Gastroesophageal sphincter (tissue), 4 donors: ENCODE measurements around the gene RBM28. TPM values are rescaled to one million over a fixed set of nuclear protein-coding genes. Genes with fewer than 3 reads are reported as not detected.

ENCODE experiments used
- ATAC-seq: fragments of 150-250 bp; one replicate; pipeline ENCODE4 v1.9.1; 2016; ENCODE audit warnings: mild to moderate bottlenecking, moderate library complexity
- H3K27ac ChIP-seq, 4 donors: fragments of 200-600 bp; sonication (generic) in 3 of 4; 1 replicate in 3 of 4; 2 replicates in 1 of 4; pipeline ENCODE4 v1.5.1; 2016 to 2019
- H3K27me3 ChIP-seq: fragments of 200-600 bp; sonication (generic); one replicate; pipeline ENCODE4 v1.5.1; 2019
- H3K36me3 ChIP-seq, 2 donors: fragments of 200-600 bp; sonication (generic); one replicate each; pipeline ENCODE4 v1.5.1; 2019; ENCODE audit warnings: control low read depth in 1 of 2
- H3K4me1 ChIP-seq, 3 donors: fragments of 200-600 bp; sonication (generic); 1 replicate in 2 of 3; 2 replicates in 1 of 3; pipeline ENCODE4 v1.5.1; 2016 to 2019; ENCODE audit warnings: control low read depth in 2 of 3
- H3K4me3 ChIP-seq, 2 donors: fragments of 200-600 bp; sonication (generic); one replicate each; pipeline ENCODE4 v1.5.1; 2019; ENCODE audit warnings: mild to moderate bottlenecking in 1 of 2, moderate library complexity in 1 of 2
- H3K9me3 ChIP-seq, 3 donors: fragments of 200-600 bp; sonication (generic); one replicate each; pipeline ENCODE4 v1.5.1; 2017 to 2019; ENCODE audit warnings: control low read depth in 2 of 3
- CTCF ChIP-seq, 4 experiments: fragments of 200-600 bp in 2 of 4; fragments of 450-650 bp in 2 of 4; sonication (generic) in 1 of 4; IDR thresholded peaks; one replicate each; pipeline ENCODE4 v1.5.1; 2017 to 2019; ENCODE audit warnings: antibody characterized with exemption in 4 of 4, mild to moderate bottlenecking in 2 of 4, moderate library complexity in 2 of 4
- EP300 ChIP-seq: sonication (generic); formaldehyde crosslinking; IDR thresholded peaks from one replicate; pipeline ENCODE4 v1.6.1; 2017; ENCODE audit warnings: antibody characterized with exemption, mild to moderate bottlenecking
- POLR2A ChIP-seq, 2 donors: fragments of 450-650 bp; IDR thresholded peaks; one replicate each; pipeline ENCODE4 v1.6.1; 2017; ENCODE audit warnings: antibody characterized with exemption in 2 of 2, mild to moderate bottlenecking in 2 of 2, moderate library complexity in 1 of 2
- POLR2AphosphoS5 ChIP-seq: sonication (generic); formaldehyde crosslinking; IDR thresholded peaks from one replicate; pipeline ENCODE4 v1.6.1; 2017; ENCODE audit warnings: antibody characterized with exemption
- WGBS, 2 donors: methylation state at CpG; one replicate each; pipeline ENCODE4 v1.1.5; 2018; ENCODE audit warnings: low coverage in 1 of 2; 5-methylcytosine and 5-hydroxymethylcytosine counted together
- total RNA-seq, 4 donors: library from RNA; depleted of rRNA; stranded (reverse); fragments of >200 nt; gene quantifications; one replicate each; pipeline ENCODE4 v1.1.0, GENCODE V29; 2016

RBM28 gene
- total RNA-seq, 4 donors from 2014 or later, result 12.7 to 27.1 (median 19.5) TPM

- no peak overlapping the region for H3K4me3 ChIP-seq
- H3K27me3 ChIP-seq, result peaks cover 36% of the 10 kb centered on the region
- ATAC-seq, result no peak
- H3K27ac ChIP-seq, result no peak overlapping the region
- H3K36me3 ChIP-seq, result no peaks in the 10 kb centered on the region
- TF ChIP-seq CTCF (IDR thresholded peaks at IDR 0.05) (no peak), EP300 (no peak), POLR2A (IDR thresholded peaks at IDR 0.05) (no peak), POLR2AphosphoS5 (no peak)
- H3K4me1 ChIP-seq, result peaks cover 0 to 18% (median 6%) of the 10 kb centered on the region in 3 donors
- H3K9me3 ChIP-seq, result no peaks in the 10 kb centered on the region
- WGBS, 2 donors, result 62 to 82% methylated on average over 2 to 4 of the region's 4 CpGs
Observed at GRCh38 chr7:128274246-128274883, 69.3 kb downstream of the RBM28 start.

- Histone ChIP-seq H3K4me1 (peaks cover 0 to 28% (median 6%) of the 10 kb centered on the region in 3 donors), H3K27me3 (peaks cover 40% of the 10 kb centered on the region), H3K36me3 (no peaks in the 10 kb centered on the region), H3K27ac (no peak overlapping the region), H3K4me3 (peak overlapping the region in 1 of 2 donors; percentile 40), H3K9me3 (no peaks in the 10 kb centered on the region)
- ATAC-seq, result no peak
- 4 to 41% methylated on average over 10 to 15 of the region's 30 CpGs for WGBS, 2 donors
- TF ChIP-seq CTCF (IDR thresholded peaks at IDR 0.05) (no peak), POLR2AphosphoS5 (no peak), POLR2A (IDR thresholded peaks at IDR 0.05) (no peak), EP300 (no peak)
Observed at GRCh38 chr7:128271942-128272481, 71.7 kb downstream of the RBM28 start.

- H3K9me3 ChIP-seq, result no peaks in the 10 kb centered on the region
- H3K4me1 ChIP-seq, result peaks cover 0 to 33% (median 6%) of the 10 kb centered on the region in 3 donors
- no peak for TF ChIP-seq EP300
- TF ChIP-seq CTCF (IDR thresholded peaks at IDR 0.05), result no peak
- no peak for TF ChIP-seq POLR2AphosphoS5
- TF ChIP-seq POLR2A (IDR thresholded peaks at IDR 0.05), result no peak
- H3K36me3 ChIP-seq, result no peaks in the 10 kb centered on the region
- peaks cover 40% of the 10 kb centered on the region for H3K27me3 ChIP-seq
- no CpG with 5 or more reads among the region's 37 CpGs for WGBS, 2 donors
- H3K27ac ChIP-seq, result no peak overlapping the region
- H3K4me3 ChIP-seq, result peak overlapping the region in 1 of 2 donors; percentile 40
- ATAC-seq, result no peak
Observed at GRCh38 chr7:128271471-128271941, 72.2 kb downstream of the RBM28 start.

DNA sequence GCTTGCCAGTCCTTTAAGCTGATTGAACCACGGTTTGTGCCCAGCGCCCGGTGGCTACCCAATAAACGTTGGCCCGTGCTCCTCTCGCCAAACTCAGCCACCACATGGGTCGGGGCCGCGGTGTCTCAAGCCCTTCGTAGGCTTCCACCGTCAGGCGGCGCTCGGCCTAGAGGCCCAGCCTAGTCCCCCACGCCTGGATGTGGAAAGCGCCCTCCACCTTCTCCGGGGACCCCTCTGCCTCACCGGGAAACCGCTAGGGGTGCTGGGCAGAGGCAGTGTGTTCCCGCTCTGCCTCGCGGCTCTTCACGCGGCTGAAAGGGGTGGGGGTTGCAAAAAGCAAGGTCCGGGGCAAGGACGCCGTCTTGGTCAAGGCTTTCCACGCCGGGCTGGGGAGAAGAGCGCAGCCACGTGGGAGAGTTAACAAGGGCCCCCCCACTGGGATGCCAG is 72.9 kb downstream of the RBM28 start:
- H3K27me3 ChIP-seq, result peaks cover 40% of the 10 kb centered on the region
- TF ChIP-seq POLR2A (IDR thresholded peaks at IDR 0.05), result no peak
- no peak for TF ChIP-seq POLR2AphosphoS5
- TF ChIP-seq CTCF (IDR thresholded peaks at IDR 0.05), result no peak
- TF ChIP-seq EP300, result no peak
- peak overlapping the region in 1 of 2 donors; percentile 40 for H3K4me3 ChIP-seq
- no peak for ATAC-seq
- WGBS, 2 donors, result 0% methylated on average over 1 of the region's 31 CpGs; no CpG with 5 or more reads in 1 of the 2 donors
- peaks cover 0 to 36% (median 6%) of the 10 kb centered on the region in 3 donors for H3K4me1 ChIP-seq
- H3K27ac ChIP-seq, result no peak overlapping the region
- no peaks in the 10 kb centered on the region for H3K36me3 ChIP-seq
- H3K9me3 ChIP-seq, result no peaks in the 10 kb centered on the region

GRCh38 chr7:128268233-128268632 is 75.5 kb downstream of the RBM28 start:
- H3K4me3 ChIP-seq, result no peak overlapping the region
- no peaks in the 10 kb centered on the region for H3K9me3 ChIP-seq
- 46 to 68% methylated on average over 2 of the region's 2 CpGs for WGBS, 2 donors
- TF ChIP-seq EP300 (no peak), POLR2A (IDR thresholded peaks at IDR 0.05) (no peak), POLR2AphosphoS5 (no peak), CTCF (IDR thresholded peaks at IDR 0.05) (no peak)
- ATAC-seq, result no peak
- H3K27ac ChIP-seq, result no peak overlapping the region
- H3K36me3 ChIP-seq, result no peaks in the 10 kb centered on the region
- H3K27me3 ChIP-seq, result peaks cover 40% of the 10 kb centered on the region
- H3K4me1 ChIP-seq, result peaks cover 0 to 36% (median 6%) of the 10 kb centered on the region in 3 donors
